Subcutaneous adipose tissue (tissue), 4 donors: ENCODE measurements around the gene USH2A. TPM values are rescaled to one million over a fixed set of nuclear protein-coding genes. Genes with fewer than 3 reads are reported as not detected.

Source experiments
- CTCF ChIP-seq: fragments of 450-650 bp; IDR thresholded peaks from one replicate; pipeline ENCODE4 v1.5.1; 2016; ENCODE audit warnings: low read depth, mild to moderate bottlenecking, control low read depth, antibody characterized with exemption, moderate library complexity
- total RNA-seq, 4 donors: library from RNA; depleted of rRNA; stranded (reverse); fragments of >200 nt; gene quantifications; one replicate each; pipeline ENCODE4 v1.1.0, GENCODE V29; 2016

Gene USH2A
- total RNA-seq, 4 donors from 2014 or later, result under 0.01 TPM; not detected in 3

GRCh38 chr1:216073793-216074595, 349.3 kb downstream of the USH2A start:
- TF ChIP-seq CTCF, result no peak

GRCh38 chr1:216071262-216071661, 352.0 kb downstream of the USH2A start:
- no peak for TF ChIP-seq CTCF

- no peak for TF ChIP-seq CTCF
These were observed 358.6 kb downstream of the USH2A start for GRCh38 chr1:216064643-216065042.

- TF ChIP-seq CTCF, result no peak
These were observed 365.3 kb downstream of the USH2A start for GRCh38 chr1:216057947-216058346.

- TF ChIP-seq CTCF, result no peak
These were observed 366.2 kb downstream of the USH2A start for GRCh38 chr1:216057063-216057462.

- no peak for TF ChIP-seq CTCF
These were observed 368.2 kb downstream of the USH2A start for GRCh38 chr1:216055004-216055403.

GRCh38 chr1:216054600-216054999, 368.6 kb downstream of the USH2A start:
- no peak for TF ChIP-seq CTCF
